Fibroblast of lung (primary cell): ENCODE results near the gene ZBTB4. TPM values are rescaled to one million over a fixed set of nuclear protein-coding genes. Genes with fewer than 3 reads are reported as not detected.

ENCODE experiments used
- DNase-seq, 2 donors: peaks; one replicate each; pipeline versions ENCODE4 v3.0.0 to v3.0.0-alpha.2; 2010; ENCODE audit warnings: low read depth in 2 of 2
- H2AFZ ChIP-seq: 2 replicates; pipeline ENCODE4 v1.5.1; 2012; ENCODE audit warnings: low read length, control low read depth, inconsistent platforms
- H3K27ac ChIP-seq: 2 replicates; pipeline ENCODE4 v1.5.1; 2011; ENCODE audit warnings: low read length, control low read depth; ENCODE audit not compliant: insufficient read depth
- H3K27me3 ChIP-seq: 2 replicates; pipeline ENCODE4 v1.5.1; 2011; ENCODE audit warnings: mild to moderate bottlenecking, low read length; ENCODE audit not compliant: control insufficient read depth, insufficient read depth
- H3K36me3 ChIP-seq: 2 replicates; pipeline ENCODE4 v1.5.1; 2011; ENCODE audit warnings: low read length; ENCODE audit not compliant: control insufficient read depth, insufficient read depth
- H3K4me1 ChIP-seq: 2 replicates; pipeline ENCODE4 v1.5.1; 2011; ENCODE audit warnings: low read length; ENCODE audit not compliant: control insufficient read depth, insufficient read depth; ENCODE audit errors: extremely low read depth
- H3K4me2 ChIP-seq: 2 replicates; pipeline ENCODE4 v1.5.1; 2011; ENCODE audit warnings: low read length, control low read depth; ENCODE audit not compliant: insufficient read depth; ENCODE audit errors: extremely low read depth
- H3K4me3 ChIP-seq, 4 experiments: fragments of 200-600 bp in 1 of 4; sonication (generic) in 1 of 4; replicated peaks in 1 of 4; 2 replicates each; pipeline ENCODE4 v1.5.1; 2011 to 2016; ENCODE audit warnings: low read length in 4 of 4, low read depth in 3 of 4, mild to moderate bottlenecking in 3 of 4, control low read depth in 2 of 4, inconsistent platforms in 1 of 4, mixed read lengths in 1 of 4; ENCODE audit not compliant: insufficient read depth in 1 of 4; ENCODE audit errors: control extremely low read depth in 1 of 4
- H3K79me2 ChIP-seq: 2 replicates; pipeline ENCODE4 v1.5.1; 2012; ENCODE audit warnings: mild to moderate bottlenecking, low read length, inconsistent platforms; ENCODE audit not compliant: control insufficient read depth, insufficient read depth
- H3K9ac ChIP-seq: 2 replicates; pipeline ENCODE4 v1.5.1; 2011; ENCODE audit warnings: mild to moderate bottlenecking, low read length, control low read depth; ENCODE audit not compliant: insufficient read depth
- H3K9me3 ChIP-seq: 2 replicates; pipeline ENCODE4 v1.5.1; 2012; ENCODE audit warnings: low read depth, low read length; ENCODE audit not compliant: control insufficient read depth, insufficient read depth
- H4K20me1 ChIP-seq: 2 replicates; pipeline ENCODE4 v1.5.1; 2011; ENCODE audit warnings: low read length; ENCODE audit not compliant: control insufficient read depth, insufficient read depth; ENCODE audit errors: extremely low read depth
- CTCF ChIP-seq, 2 donors: IDR thresholded peaks in 1 of 2; conservative IDR thresholded peaks in 1 of 2; 1 replicate in 1 of 2; 2 replicates in 1 of 2; pipeline ENCODE4 v1.5.1; 2011 to 2012; ENCODE audit warnings: low read length in 2 of 2, control low read depth in 1 of 2, inconsistent platforms in 1 of 2, low read depth in 1 of 2, mild to moderate bottlenecking in 1 of 2
- EZH2 ChIP-seq: IDR thresholded peaks from 2 replicates; pipeline ENCODE4 v1.5.1; 2012; ENCODE audit warnings: low read length, control low read depth, mild to moderate bottlenecking; ENCODE audit errors: missing control alignments
- polyA plus RNA-seq, 2 donors: library from polyadenylated mRNA; depleted of rRNA in 1 of 2; stranded (reverse) in 1 of 2; unstranded in 1 of 2; fragments of >200 nt; gene quantifications; 2 replicates each; pipeline ENCODE4 v1.2.1, GENCODE V29; 2011 to 2012; ENCODE audit warnings: missing spikeins in 1 of 2
- total RNA-seq: library from RNA; depleted of rRNA; stranded (reverse); fragments of >200 nt; gene quantifications from 2 replicates; pipeline ENCODE4 v1.2.1, GENCODE V29; 2014

Gene ZBTB4
- total and polyA plus RNA-seq, 2 donors (not counting 1 experiment from before 2014, with no cell fraction given), result 21.3 to 29.9 TPM

- Histone ChIP-seq H3K27me3 (no peaks in the 10 kb centered on the region), H3K9ac (no peak overlapping the region), H4K20me1 (no peaks in the 10 kb centered on the region), H3K4me2 (no peak overlapping the region), H3K4me3 (no peak overlapping the region), H3K4me1 (no peaks in the 10 kb centered on the region), H3K36me3 (peaks cover 2% of the 10 kb centered on the region), H3K27ac (no peak overlapping the region), H3K9me3 (no peaks in the 10 kb centered on the region), H3K79me2 (no peaks in the 10 kb centered on the region), H2AFZ (no peak overlapping the region)
- DNase-seq, result no peak
- TF ChIP-seq EZH2 (no peak), CTCF (conservative IDR thresholded peaks at IDR 0.05 in 1 of 2, IDR thresholded peaks at IDR 0.05 in 1 of 2; ENCODE audit: low read depth in 1 of 2, low read length in 2 of 2) (no peak)
Measured at GRCh38 chr17:7421186-7421585, 58.2 kb downstream of the ZBTB4 start.

- Histone ChIP-seq H3K36me3 (peaks cover 3% of the 10 kb centered on the region), H3K27me3 (no peaks in the 10 kb centered on the region), H3K27ac (no peak within 1 kb of the TSS), H3K4me3 (no peak within 1 kb of the TSS), H3K4me2 (no peak within 1 kb of the TSS), H3K9me3 (no peaks in the 10 kb centered on the region), H3K9ac (no peak within 1 kb of the TSS), H3K79me2 (no peaks in the 10 kb centered on the region), H4K20me1 (no peaks in the 10 kb centered on the region), H2AFZ (no peak within 1 kb of the TSS), H3K4me1 (no peaks in the 10 kb centered on the region)
- no peak for TF ChIP-seq CTCF (conservative IDR thresholded peaks at IDR 0.05 in 1 of 2, IDR thresholded peaks at IDR 0.05 in 1 of 2; ENCODE audit: low read depth in 1 of 2, low read length in 2 of 2)
- TF ChIP-seq EZH2, result no peak
- DNase-seq, result no peak
Measured at GRCh38 chr17:7419819-7420610, 59.4 kb downstream of the ZBTB4 start, which contains the start of gene SPEM1. TSS of gene SPEM1 (plus strand) at chr17:7420324. CDS start at chr17:7420385, 61 bp downstream.

- no peak for TF ChIP-seq CTCF (conservative IDR thresholded peaks at IDR 0.05 in 1 of 2, IDR thresholded peaks at IDR 0.05 in 1 of 2; ENCODE audit: low read depth in 1 of 2, low read length in 2 of 2)
- no peak for TF ChIP-seq EZH2
- H3K36me3 ChIP-seq, result peaks cover 7% of the 10 kb centered on the region
- H3K9ac ChIP-seq, result no peak overlapping the region
- H3K4me1 ChIP-seq, result no peaks in the 10 kb centered on the region
- no peaks in the 10 kb centered on the region for H3K79me2 ChIP-seq
- no peaks in the 10 kb centered on the region for H3K9me3 ChIP-seq
- no peak for DNase-seq
- H4K20me1 ChIP-seq, result no peaks in the 10 kb centered on the region
- H3K27ac ChIP-seq, result no peak overlapping the region
- H3K27me3 ChIP-seq, result no peaks in the 10 kb centered on the region
- H2AFZ ChIP-seq, result no peak overlapping the region
- no peak overlapping the region for H3K4me2 ChIP-seq
- H3K4me3 ChIP-seq, result no peak overlapping the region
Measured at GRCh38 chr17:7418472-7419152, 60.8 kb downstream of the ZBTB4 start.
